ENCODE measurements around the gene KDM6A.

DNA sequence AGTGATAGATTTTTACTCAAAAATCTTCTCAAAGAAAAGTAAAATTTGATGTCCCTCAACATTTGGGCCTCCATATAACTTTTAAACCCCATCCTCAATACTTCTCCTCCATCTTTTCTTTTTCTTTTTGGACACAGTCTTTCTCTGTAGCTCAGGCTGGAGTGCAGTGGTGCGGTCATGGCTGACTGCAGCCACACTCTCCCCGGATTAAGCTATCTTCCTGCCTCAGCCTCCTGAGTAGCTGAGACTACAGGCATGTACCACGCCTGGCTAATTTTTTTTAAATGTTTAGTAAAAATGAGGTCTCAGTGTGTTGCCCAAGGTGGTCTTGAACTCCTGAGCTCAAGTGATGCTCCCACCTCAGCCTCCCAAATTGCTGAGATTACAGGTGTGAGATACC lies 33.1 kb downstream of the KDM6A start:
- TF ChIP-seq, protein P1, sequence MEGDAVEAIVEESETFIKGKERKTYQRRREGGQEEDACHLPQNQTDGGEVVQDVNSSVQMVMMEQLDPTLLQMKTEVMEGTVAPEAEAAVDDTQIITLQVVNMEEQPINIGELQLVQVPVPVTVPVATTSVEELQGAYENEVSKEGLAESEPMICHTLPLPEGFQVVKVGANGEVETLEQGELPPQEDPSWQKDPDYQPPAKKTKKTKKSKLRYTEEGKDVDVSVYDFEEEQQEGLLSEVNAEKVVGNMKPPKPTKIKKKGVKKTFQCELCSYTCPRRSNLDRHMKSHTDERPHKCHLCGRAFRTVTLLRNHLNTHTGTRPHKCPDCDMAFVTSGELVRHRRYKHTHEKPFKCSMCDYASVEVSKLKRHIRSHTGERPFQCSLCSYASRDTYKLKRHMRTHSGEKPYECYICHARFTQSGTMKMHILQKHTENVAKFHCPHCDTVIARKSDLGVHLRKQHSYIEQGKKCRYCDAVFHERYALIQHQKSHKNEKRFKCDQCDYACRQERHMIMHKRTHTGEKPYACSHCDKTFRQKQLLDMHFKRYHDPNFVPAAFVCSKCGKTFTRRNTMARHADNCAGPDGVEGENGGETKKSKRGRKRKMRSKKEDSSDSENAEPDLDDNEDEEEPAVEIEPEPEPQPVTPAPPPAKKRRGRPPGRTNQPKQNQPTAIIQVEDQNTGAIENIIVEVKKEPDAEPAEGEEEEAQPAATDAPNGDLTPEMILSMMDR (conservative IDR thresholded peaks at IDR 0.05; ENCODE audit: low read depth, low read length), result no peak
- TF ChIP-seq EZH2 (IDR thresholded peaks at IDR 0.05; ENCODE audit: borderline replicate concordance, low read depth, low read length, poor library complexity, severe bottlenecking), result no peak

Data from A673 (cell line).